NCI-H748 treated with DMSO at 0.1 percent for 48 hours (cell line): ENCODE data around the gene PDE4A.
"Not testable (repeated sequence)": the region's sequence is repeated elsewhere in the genome, so short reads cannot be mapped to it uniquely, and the experiment has no call there.

Source experiments
- DNase-seq: peaks from one replicate; lab custom pipeline; 2025; lab: John Stamatoyannopoulos, UW

Gene PDE4A

DNA sequence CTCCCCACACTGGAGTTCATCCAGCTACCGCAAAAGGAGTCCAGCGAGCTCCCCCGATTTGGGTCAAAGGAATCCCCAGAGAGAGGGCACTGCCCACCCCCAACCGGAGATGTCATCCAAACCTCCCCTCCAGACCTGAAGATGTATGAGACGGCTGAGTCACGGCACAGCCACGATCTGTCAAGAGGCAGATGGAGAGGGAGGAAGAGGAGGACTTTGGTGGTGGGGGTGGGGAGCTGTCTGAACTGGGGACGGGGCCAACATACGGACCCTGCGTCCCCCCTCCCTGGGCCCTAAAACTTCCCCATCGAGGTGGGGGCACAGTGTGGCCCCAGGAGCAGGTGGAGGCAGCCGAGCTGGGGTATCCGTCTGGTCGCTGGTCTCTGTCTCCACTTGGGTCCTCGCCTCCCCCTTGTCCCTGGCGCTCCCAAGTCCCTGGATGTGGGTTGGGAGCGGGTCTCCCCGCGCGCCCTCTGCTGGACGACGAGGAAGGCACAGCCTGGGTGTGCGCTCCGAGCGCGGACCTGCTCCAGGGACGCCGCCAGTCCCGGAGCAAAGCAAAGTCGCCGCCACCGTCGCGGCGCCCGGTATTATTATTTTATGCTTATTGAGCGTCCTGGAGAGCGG is 3.8 kb downstream of the PDE4A start:
- DNase-seq = peak; percentile 41

DNA sequence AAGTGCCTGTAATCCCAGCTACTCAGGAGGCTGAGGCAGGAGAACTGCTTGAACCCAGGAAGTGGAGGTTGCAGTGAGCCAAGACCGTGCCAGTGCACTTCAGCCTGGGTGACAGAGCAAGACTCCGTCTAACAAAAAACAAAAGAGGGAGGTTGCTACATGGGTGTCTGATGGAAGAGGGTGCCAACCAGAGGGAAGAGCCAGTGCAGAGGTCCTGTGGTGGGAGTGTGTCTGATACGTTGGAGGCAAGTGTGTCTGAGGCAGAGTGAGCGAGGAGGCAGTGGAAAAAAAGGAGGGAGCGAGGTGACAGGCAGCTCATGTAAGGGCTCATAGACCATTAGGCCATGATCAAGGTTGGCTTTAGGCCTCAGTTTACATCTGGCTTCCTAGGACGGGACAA is 6.8 kb downstream of the PDE4A start:
- no peak for DNase-seq

DNA sequence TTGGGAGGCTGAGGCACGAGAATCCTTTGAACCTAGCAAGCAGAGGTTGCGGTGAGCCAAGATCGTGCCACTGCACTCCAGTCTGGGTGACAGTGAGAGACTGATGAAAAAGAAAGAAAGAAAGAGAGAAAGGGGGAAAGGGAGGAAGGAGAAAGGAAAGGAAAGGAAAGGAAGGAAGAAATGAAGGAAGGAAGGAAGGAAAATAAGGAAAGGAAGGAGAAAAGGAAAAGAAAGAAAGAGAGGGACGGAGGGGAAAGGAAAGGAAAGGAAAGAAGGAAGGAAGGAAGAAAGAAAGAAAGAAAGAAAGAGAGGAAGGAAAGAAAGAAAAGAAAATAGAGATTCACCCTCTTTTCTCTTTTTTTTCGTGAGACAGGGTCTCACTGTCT is 8.7 kb downstream of the PDE4A start:
- DNase-seq = no peak

DNA sequence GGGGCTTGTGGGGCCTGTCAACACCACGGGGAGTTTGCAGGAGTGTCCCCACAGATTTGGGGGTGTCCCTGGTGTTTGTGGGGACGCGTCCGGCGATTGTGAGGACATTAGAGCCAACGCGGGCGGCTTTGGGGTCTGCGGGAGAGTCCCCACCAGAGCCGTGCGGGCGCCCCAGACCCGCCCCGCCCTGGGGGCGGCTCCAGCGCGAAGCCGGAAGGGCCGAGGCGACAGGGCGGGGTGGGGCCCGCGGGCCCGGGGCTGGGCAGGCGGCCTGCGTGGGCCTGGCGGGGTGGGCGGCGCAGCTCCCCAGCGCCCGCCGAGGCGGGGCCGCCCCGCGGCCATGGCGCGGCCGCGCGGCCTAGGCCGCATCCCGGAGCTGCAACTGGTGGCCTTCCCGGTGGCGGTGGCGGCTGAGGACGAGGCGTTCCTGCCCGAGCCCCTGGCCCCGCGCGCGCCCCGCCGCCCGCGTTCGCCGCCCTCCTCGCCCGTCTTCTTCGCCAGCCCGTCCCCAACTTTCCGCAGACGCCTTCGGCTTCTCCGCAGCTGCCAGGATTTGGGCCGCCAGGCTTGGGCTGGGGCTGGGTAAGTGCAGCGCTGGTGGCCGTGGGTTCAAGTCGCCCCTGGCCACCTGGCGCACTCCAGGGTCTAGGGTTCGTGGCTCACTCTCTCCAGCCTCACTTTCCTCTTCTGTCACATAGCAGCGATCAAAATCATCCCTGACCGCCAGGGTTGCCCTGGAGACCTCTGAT is 10.3 kb downstream of the PDE4A start:
- no peak for DNase-seq

DNA sequence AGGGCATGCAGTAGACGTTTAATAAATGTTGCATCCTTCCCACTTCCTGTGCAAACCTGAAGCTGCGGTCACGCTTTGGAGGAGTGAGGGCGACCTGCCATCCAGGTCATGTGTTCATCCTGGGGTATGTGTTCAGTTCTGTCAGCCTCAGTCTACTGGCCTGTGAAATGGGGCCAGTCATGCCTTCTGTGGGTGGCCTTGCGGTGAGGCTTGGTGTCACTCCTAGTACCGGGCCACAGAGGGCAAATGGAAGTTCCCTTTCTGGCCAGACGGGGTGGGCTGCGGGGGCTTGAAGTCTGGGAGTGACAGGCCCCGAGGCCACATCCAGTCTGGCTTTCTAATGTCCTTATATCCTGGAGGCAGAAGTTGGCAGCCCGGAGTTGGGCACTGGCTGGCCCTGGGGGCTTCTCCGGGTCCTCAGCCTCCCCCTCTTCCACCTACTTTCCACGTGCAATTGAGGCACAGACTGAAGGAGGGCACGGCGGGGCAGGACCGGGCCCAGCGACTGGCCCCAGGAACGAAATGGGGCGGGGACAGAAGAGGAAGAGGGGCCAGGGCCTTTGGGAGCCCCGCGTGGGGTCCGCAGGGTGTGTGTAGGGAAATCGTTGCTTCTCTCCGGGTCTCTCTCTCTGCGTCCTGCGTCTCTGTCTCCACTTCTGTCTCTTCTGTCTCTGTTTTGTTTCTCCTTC is 11.1 kb downstream of the PDE4A start:
- DNase-seq = no peak

DNA sequence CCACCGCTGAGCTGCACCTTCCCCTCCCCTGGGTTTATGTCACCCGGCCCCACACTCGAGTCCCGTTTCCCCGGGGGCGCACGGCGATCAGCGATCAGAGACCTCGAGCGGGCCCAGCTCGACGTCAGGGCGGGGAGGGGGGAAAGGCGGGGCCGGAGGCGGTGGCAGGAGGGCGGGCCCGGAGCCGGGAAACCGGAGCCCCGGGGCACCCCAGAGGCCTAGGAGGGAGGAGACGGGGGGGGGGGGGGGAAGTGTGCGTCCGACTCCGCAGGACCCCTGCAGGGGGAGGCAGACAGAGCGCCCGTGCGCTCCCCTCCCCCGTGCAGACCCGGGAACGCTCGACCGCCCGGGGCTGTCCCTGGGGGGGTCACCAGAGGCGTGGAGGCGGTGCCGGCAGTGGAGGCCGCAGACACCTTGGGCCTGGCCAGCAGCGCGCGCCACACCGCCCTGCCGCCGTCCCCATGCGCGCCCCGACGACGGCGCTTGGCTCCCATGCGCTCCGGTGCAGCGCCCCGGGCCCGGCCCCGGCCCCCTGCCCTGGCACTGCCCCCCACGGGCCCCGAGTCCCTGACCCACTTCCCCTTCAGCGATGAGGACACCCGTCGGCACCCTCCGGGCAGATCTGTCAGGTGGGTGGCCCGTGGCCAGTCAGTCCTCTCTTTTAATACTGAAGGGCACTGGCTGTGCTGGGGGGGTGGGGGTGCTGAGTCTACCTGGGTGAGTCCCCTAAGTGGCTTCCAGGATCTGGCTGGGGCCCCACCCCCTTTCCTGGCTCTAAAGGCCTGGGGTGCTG is 11.8 kb downstream of the PDE4A start:
- no peak for DNase-seq

DNA sequence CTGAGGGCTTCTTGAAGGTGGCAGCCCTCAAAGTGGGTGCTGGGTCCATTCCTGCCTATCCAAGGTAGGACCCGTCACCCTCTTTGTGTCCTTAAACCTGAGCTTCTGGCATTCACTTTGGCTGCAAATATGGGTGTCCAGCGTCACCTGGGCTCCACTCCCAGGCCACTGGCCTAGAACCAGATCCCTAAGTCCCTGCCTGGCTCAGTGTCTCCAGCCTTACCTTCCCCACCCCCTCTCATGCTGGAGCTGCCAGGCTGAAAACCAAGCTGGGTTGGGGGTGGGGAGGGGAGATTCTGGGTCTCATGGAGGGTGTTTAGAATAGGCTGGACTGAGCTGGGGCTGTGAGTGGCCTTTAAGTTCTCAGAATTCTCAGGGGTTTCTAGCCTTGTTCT is 12.4 kb downstream of the PDE4A start:
- no peak for DNase-seq

DNA sequence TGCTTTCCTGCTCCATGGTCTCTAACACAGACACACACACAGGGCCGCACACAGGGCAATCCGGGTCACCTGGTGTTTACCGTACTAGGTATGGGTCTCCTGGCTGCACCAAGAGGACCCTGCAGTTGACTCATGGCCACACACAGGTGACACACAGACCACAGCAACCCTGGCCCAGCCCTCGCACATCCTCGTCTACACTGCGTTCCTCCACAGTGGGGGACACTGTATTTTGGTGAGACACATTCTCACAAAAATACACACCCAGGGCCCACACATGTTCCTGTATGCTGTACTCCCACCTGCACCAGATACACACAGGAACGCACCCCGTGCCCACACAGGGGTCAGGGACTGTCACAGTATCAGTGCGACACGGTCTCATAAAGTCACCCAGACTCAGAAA is 12.8 kb downstream of the PDE4A start:
- no peak for DNase-seq

DNA sequence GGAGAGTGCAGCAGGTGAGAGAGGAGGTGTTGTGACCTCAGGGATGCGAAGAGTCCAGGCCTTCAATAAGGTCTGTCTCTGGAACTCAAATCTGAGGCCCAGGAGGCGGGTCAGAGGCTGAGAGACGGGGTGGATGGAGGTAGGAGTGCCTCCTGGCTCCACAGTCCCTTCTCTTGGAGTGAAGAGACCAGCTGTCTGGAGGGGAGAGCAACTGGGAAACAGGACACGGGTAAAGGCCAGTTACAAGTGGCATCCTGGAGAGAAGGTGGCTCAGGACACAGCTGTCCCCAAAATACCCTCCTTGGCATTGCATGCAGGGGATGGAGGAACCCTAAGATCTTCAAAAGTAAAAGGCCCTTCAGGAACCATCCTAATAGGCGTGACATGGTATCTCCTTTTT is 19.2 kb downstream of the PDE4A start:
- no peak for DNase-seq

DNA sequence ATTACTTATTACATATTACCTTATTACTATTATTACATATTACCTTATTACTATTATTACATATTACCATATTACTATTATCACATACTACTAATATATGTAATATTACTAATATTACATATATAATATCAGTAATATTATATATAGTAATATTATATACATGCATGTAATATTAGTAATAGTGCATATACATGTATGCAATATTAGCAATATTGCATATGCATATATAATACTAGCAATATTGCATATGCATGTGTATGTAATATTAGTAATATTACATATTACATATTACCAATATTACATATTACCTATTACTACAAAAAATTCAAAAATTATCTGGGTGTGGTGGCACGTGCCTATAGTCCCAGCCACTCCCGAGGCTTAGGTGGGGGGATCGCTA is 22.4 kb downstream of the PDE4A start:
- DNase-seq = no peak

DNA sequence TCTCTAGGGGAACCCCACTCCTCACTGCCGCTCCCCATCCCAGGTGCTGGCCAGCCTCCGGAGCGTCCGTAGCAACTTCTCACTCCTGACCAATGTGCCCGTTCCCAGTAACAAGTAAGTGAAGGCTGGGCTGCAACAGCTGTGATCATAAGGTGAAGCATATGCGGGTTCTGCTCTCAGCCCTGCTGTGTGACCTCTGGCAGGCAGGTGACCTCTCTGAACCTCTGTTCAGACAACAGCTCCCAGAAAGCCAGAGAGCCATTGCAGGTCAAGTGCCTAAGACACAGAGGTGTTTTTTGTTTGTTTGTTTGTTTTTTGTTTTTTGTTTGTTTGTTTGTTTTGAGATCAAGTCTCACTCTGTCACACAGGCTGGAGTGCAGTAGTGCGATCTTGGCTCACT is 28.7 kb downstream of the PDE4A start:
- no peak for DNase-seq

DNA sequence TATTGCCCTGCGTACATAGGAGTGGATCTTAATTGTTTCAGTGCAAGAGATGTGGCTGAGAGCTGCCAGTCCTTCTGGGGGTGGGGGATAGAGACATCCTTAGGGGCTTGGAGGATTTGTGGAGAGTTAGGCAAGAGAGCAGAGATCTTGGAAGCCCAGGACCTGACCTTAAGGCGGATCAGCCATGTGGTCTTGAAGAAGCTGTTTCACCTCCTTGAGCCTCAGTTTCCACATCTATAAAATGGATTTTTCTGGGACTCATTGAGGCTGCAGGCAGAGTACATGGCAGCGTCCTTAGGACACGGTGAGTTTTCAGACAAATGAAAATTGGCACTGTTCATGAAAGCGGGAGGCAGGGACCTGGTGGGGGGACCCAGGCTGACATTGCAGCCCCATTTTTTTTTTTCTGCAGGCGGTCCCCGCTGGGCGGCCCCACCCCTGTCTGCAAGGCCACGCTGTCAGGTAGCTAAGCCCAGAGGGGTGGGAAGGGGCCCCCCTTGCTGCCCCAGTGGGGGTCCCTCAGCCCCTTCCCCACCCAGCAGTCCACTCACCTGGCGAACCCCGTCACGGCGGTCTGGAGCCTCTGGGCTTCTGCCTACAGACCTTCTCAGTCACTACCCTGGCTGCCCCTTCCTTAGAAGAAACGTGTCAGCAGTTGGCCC is 30.0 kb downstream of the PDE4A start:
- no peak for DNase-seq

DNA sequence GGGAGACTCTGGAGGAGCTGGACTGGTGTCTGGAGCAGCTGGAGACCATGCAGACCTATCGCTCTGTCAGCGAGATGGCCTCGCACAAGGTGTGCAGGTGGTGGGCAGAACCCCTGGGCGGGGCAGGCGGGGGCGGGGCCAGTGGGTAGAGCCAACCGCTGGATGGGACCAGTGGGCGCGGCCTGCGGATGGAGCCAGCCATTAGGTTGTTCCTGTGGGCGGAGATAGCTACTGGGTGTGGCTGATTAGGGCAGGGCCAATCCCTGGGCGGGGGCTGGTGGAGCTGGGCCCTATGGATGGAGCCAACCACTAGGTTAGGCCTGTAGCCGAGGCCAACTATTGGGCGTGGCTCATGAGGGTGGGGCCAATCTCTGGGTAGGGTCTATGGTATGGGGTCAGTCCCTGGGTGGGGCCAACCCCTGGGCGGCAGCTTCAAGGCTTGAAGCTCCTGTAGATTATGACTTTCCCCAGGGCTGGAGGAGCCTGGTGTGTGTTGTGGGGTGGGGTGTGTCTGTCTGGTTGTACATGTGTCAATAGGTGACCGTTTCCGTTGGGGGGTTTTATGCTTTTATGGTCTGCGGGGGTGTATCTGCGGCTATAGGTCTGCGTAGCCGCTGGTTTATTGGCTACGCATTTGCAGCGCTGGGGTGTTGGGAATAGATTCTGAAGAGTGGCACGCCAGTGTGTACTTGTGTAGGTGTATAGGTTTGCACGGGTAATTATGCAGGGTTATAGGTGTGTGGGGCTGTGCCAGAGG is 30.7 kb downstream of the PDE4A start:
- no peak for DNase-seq

DNA sequence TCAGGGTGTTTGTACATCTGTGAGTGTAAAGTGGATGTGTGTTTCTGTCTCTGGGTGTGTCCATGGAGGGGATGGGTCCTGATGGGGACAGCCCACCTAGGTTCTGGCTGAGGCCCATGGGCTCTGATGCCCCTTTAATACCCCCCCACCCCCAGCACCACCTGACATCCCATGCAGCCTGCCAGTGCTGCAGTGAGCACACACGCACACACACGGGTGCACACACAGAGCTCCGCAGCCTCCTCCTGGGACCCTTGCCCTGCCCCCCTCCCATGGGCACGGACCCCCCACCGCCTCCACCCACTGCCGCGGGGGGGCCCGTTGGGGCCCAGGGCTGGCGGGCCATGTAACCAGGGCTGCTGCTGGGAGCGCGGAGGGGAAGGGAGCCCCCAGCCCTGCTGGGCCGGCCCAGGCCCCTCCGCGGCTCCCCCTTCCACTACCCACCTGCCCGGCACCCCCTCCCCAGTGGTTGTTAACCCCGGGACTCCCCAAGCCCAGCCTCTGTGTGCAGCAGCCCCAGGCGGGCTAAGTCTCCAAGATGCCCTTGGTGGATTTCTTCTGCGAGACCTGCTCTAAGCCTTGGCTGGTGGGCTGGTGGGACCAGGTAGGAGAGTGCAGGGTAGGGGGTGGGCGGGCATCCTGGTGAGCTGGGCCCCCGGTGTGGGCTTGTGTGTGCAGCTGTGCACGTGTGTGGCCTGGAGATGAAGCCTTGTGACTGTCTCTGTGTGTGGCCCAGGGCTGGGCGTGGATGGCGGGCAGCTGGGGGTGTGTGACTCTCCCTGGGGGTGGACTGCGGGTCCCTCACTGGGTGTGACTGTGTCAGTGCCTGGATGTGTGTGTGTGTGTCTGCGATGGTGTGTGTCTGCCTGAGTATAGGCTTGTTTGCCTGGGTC is 32.6 kb downstream of the PDE4A start:
- no peak for DNase-seq

DNA sequence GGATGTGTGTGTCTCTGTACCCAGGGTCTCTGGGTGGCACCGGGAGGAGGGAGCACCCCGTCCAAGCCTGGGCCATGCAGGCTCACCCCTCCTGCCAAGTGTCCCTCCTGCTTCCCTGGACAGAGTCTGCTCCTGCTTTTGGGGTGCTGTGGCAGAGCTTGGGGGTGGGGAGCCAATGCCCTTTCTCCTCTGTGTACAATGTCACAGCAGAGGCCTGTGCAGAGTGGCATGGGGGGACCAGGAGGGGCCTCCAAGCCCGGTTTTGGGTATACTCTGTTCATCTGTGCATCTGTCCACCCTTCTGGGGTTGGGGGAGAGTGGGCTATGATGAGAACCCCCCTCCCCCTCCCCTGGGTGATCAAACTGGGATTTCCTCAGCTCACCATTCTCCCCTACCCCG is 33.5 kb downstream of the PDE4A start:
- no peak for DNase-seq

DNA sequence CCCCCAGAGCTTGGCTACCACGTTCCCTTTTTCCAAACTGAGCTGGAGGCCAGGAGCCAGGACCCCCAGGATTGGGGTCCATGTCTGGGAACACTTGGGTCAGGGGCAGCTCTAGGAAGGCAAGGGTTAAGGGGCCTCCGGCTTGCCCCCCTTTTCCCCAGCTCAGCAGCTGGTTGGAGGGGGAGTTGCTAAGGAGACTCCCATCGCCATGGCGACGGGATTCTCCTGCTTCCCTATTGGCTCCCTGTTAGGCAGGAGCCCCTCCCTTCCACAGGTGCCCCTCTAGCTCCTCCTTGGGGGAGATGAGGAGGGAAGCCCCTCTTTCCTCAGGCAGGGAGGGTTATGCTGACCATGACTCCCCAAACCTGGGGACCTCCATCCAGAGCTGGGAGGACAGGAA is 33.9 kb downstream of the PDE4A start:
- DNase-seq = no peak

DNA sequence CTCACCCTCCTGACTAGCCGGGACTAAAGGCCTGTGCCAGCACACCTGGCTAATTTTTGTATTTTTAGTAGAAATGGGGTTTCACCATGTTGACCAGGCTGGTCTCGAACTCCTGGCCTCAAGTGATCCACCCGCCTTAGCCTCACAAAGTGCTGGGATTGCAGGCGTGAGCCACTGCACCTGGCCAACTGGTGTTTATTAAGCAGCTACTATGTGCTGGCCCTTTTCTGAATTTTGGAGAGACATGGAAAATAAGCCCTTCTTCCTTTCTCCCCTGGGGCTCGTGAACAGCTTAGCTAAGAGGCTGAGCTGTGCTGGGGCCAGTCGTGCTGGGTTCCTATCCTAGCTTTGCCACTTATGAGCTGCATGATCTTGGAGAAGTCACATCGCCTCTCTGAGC is 38.4 kb downstream of the PDE4A start:
- DNase-seq = not testable (repeated sequence)

DNA sequence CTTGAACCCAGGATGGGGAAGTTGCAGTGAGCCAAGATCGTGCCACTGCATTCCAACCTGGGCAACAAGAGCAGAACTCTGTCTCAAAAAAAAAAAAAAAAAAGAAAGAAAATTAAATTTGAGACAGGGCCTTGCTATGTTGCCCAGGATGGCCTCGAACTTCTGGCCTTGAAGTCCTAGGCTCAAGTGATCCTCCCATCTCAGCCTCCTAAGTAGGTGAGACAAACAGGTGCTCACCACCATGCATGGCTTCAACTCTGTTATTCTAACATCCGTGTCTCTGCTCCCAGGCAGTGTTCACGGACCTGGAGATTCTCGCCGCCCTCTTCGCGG is 40.3 kb downstream of the PDE4A start:
- no peak for DNase-seq

DNA sequence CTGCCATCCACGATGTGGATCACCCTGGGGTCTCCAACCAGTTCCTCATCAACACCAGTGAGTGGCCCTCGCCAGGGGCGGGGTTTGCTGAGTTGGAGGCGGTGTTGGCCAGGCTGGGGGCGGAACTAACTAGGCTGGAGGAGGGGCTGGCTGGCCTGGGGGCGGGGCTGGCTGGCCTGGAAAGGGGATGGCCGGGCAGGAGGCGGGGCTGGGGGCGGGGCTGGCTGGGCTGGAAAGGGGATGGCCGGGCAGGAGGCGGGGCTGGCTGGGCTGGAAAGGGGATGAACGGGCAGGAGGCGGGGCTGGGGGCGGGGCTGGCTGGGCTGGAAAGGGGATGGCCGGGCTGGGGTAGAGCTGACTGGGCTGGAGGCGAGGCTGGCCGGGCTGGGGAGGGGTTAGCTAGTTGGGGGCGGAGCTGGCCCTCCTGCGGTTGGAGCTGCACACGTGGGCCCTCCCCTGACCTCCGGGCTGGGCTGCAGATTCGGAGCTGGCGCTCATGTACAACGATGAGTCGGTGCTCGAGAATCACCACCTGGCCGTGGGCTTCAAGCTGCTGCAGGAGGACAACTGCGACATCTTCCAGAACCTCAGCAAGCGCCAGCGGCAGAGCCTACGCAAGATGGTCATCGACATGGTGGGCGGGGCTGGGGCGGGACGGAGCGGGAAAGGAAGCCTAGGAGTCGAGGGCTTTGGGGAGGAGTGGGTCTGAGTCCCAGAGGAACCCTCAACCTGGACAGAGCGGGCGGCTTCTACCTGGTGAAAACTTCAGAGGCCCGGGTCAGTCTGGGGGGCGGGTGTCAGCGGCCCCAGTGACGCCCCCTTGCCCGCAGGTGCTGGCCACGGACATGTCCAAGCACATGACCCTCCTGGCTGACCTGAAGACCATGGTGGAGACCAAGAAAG is 41.0 kb downstream of the PDE4A start:
- peak; percentile 43 for DNase-seq
